ENCODE measurements around the gene PLXNA4. TPM values are rescaled to one million over a fixed set of nuclear protein-coding genes. Genes with fewer than 3 reads are reported as not detected.

PLXNA4 gene
- polyA plus RNA-seq, 4 donors, result 10.5 to 15.5 (median 12.5) TPM

DNA sequence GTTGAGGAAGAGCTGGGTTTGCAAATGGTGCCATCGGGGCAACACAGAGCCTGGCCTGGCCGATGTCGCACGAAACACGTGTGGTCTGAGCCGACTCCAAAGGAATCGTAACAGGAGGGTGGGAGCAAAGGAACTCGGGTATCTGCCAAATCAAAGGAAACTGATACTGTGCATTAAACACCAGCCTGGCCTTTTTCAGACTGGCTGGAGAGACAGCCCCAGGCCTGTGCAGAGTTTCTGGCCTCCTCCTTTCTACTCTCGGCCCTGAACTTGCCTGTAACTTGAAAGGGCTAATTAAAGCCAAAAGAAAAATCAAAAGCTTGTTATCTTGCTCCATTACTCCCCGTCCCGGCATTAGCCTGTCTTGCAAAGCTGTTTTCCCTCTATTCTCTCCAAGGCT is 71.4 kb downstream of the PLXNA4 start:
- no peak for DNase-seq (ENCODE audit: low read depth in 4 of 4, low spot score in 2 of 4)

DNA sequence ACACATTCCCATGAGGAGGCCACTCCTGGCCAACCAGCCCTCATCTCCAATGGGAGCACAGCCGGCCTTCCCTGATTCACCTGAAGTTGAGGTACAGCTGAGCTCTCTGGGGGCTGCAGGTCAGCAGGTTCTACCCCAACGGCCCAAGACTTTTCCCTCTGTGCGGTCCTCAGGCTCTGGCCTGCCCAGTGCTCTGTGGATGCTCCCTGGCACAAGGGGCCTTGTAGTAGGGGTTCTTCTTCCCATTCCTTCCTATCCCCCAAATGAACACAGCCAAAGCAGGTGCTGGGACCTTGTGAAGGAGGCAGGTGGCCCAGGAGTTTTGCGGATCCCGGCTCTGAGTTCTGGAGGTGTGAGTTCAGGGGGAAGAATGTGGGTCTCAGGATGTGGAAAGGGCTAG is 72.2 kb downstream of the PLXNA4 start:
- DNase-seq (ENCODE audit: low read depth in 4 of 4, low spot score in 2 of 4), result no peak

DNA sequence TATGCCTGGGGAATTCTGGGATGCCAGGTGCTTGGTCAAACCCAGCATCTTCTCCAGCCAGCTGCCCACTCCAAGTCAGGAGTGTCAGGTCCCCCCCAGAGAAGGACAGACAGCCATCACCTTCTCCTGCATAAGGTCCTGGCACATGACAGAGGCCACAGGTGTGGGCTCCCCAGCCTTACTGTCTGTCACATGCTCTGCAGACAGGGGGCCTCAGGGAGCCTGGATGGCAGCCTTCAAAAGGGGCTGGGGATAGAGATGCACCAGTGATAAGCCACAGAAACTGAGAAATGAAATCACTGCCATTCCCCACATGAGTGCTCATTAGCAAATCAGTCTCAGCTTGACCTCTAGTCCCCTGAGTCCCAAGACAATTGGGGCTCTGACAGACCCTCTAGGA is 72.9 kb downstream of the PLXNA4 start:
- no peak for DNase-seq (ENCODE audit: low read depth in 4 of 4, low spot score in 2 of 4)

DNA sequence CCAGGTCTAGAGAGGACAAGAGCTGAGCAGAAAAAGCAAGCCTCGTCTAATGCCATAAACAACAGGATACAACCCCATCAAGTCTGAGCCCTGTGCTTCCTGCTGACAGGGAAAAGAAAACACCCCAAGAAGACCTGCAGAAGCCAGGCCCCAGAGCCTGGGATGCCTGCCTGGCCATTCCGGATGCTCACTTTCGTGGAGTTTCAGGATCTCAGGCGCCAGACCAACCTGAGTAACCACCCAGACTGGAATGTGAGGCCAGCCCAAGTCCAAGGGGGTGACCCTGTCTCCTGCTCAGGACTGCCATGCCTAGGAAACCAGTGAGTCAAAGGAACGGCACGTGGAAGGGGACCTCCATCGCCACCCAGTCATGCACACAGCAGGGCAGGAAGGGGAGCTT is 74.3 kb downstream of the PLXNA4 start:
- no peak for DNase-seq (ENCODE audit: low read depth in 4 of 4, low spot score in 2 of 4)

DNA sequence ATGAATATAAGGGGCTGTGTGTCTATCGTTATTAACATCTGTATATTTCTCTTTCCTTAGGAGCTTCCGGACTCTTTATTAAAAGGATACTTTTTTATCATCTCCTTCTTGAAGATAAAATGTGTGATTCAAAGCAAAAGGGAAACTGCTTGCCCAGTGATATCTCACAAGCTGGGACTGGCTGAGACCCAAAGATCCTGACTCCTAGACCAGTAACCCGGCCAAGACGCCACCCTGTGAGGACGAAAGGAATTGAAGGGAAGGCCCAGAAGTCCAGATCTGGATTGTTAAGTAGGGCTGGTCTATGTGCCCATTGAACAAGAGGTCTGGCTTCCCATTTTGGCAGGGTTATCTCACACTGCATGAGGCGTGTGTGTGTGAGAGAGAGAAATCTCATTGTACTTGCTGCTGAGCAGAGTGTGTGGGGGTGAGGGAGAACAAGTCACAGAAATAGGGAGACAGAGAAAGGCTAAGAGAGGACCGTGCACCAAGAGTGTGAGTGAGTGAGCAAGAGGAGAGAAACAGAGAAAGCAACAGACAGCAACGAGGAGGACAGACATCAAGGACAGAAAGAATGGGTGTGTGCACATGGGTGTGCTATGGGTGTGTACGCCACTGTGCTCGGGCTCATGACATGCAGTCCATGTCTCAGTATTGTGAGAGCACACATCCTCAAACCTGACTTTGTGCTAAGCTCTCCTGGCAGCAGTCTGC is 75.4 kb downstream of the PLXNA4 start:
- no peak for DNase-seq (ENCODE audit: low read depth in 4 of 4, low spot score in 2 of 4)

DNA sequence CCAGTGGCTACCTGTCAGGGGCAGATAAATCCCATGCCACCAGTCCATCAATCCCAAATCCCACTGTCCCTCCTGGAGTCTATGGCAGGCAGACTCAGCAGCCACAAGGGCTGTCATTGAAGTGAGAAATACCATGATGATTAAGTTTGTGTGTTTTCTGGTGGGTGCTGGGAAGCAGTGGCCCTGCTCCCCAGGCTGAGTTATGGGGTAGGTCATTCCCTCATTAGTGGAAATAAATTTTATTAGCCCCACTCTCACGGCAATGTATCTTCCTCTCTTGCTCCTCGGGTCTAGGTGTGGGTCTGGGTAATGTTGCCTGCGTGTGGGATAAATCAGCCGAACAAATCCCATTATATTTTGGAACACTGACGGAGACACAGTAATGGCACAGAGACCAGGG is 76.8 kb downstream of the PLXNA4 start:
- DNase-seq (ENCODE audit: low read depth in 4 of 4, low spot score in 2 of 4), result no peak

DNA sequence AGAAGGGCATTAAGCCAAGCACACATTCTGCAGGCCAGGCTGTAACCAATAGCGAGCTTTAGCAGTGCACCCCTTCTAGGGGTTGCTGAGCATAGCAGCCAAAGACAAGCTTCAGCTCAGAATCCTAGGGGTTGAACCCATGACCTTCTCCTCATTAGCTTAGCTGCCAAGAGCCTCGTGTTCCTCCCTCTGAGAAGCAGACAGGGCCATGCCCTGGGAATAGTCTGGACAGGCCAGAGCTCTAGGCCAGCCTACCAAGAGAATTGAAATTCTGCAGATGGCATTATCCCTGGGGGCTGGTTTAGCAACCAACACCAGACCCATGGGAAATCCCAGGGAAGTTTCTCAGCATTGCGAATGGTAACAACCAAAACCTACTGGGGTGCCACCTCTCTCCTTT is 77.2 kb downstream of the PLXNA4 start:
- no peak for DNase-seq (ENCODE audit: low read depth in 4 of 4, low spot score in 2 of 4)

DNA sequence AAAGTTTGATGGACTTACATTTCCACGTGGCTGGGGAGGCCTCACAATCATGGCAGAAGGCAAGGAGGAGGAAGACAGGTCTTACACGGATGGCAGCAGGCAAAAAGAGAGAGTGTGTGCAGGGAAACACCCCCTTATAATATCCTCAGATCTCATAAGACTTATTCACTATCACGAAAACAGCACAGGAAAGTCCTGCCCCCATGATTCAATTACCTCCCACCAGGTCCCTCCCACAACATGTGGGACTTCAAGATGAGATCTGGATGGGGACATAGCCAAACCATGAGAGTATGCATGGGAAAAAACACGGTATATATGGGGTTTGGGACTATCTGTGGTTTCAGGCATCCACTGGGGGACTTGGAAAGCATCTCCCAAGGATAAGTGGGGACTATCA is 78.0 kb downstream of the PLXNA4 start:
- no peak for DNase-seq (ENCODE audit: low read depth in 4 of 4, low spot score in 2 of 4)

DNA sequence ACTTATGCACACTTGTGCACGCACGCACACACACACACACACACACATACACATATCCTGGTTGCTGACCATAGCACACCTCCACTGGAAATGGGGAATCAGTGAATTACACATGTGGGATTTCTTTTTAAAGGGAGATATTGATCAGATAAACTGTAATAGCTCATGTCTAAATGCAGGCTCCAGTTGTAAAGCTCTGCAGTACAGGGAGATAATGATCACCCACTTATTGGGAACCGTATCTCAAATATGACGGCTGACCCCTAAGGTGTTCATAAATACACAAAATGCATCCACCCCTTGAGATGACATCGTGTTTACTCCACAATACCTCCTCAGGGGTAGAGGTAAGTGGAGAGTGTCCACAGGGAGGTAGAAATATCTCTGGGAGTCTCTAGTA is 79.2 kb downstream of the PLXNA4 start:
- no peak for DNase-seq (ENCODE audit: low read depth in 4 of 4, low spot score in 2 of 4)

DNA sequence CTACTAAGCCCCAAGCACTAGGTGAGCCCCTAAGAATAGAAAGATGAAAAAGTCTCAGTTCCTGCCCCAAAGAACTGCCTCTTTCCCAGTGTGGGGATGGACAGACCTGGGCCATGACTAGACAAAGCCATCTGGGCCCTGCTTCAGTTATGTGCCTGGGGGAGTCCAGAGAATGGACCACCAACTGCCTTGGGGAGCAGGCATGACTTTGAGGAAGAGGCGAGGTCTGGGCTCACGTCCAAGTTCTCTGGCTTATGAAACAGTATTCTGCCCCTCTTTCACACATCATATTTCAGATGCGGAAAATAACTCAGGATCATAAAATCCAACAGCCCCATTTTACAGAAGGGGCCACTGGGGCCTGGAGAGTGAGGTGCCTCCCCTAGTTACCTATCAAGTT is 80.3 kb downstream of the PLXNA4 start:
- DNase-seq (ENCODE audit: low read depth in 4 of 4, low spot score in 2 of 4), result no peak

DNA sequence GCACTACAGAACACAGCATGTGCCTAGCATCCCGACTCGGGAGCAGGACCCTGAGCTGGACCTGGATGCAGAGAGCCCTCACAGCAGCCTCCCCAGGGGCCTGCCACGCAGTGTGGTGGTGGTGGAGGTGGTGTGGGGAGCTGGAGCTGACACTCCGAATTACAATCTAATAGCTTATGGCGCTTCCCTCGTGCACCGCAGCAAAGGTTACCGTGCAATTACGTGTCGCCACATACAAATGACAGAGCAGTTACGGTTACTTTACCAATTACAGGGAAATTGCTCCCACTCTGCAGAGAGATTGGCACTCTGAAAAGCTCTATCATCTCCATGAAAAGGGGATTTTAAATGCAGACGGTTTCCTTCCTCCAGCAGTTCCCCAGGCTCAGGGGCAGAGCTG is 81.8 kb downstream of the PLXNA4 start:
- no peak for DNase-seq (ENCODE audit: low read depth in 4 of 4, low spot score in 2 of 4)

DNA sequence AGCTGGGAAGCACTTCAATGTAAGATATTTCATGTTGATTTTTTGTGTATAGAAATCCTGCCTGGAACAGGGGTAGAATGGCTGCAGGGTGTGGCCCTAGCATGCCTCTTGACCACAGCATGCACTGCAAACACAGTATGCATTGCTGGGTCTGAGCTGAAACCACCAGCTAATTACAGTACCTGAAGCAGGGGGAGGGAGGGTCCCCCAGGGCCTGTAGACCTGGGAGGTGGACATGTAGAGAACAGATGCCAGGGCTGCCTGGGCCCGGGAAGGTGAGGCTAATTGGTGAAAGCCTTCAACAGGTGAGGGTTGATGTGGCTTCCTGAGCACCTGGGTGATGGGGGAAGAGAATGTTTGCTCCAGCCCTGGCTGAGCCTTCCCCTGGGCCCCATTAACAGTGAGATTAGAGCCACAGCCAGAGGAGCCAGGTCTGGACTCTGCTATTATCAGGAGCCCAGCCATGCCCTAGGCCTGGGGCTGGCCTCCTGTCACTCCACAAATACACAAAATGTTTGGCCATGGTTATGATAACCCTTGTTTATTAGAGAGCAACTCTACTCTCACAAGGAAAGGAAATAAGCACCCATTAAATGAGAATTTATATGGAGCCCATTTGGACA is 83.3 kb downstream of the PLXNA4 start:
- no peak for DNase-seq (ENCODE audit: low read depth in 4 of 4, low spot score in 2 of 4)

DNA sequence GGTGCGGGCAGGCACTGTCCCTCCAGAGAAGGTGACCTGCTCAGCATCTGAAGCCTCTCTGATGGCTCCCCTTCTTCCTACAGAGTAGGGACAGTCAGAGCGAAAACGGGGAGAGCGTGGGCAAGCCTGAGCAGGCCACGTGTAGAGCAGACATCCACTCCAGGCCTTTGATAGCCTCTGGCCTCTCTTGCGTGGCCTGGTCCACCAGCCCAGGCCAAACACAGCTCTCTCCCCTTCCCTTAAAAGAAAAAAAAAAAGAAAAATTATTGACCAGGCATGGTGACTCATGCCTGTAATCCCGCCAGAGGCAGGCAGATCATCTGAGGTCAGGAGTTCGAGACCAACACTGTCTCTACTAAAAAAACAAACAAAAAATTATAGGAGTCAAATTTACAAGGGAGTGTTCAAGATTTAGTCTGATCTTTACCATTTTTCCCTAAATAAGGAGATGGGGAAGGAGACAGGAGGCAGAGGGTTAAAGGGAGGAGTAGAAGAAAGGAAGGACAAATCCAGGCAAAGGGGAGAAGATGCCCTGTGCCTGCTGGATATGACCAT is 84.8 kb downstream of the PLXNA4 start:
- DNase-seq (ENCODE audit: low read depth in 4 of 4, low spot score in 2 of 4), result no peak

DNA sequence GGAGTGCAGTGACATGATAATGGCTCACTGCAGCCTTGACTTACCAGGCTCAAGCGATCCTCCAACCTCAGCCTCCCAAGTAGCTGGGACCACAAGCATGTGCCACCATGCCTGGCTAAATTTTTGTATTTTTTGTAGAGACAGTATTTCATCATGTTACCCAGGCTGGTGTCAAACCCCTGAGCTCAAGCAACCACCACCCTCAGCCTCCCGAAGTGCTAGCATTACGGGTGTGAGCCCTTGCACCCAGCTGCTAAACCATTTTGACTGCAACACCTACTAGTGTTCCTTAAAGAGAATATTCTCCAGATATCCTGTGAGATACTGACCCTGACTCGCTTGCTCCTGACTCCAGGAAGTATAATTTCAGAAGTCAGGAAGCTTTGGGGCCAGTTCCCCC is 85.8 kb downstream of the PLXNA4 start:
- DNase-seq (ENCODE audit: low read depth in 4 of 4, low spot score in 2 of 4), result no peak

DNA sequence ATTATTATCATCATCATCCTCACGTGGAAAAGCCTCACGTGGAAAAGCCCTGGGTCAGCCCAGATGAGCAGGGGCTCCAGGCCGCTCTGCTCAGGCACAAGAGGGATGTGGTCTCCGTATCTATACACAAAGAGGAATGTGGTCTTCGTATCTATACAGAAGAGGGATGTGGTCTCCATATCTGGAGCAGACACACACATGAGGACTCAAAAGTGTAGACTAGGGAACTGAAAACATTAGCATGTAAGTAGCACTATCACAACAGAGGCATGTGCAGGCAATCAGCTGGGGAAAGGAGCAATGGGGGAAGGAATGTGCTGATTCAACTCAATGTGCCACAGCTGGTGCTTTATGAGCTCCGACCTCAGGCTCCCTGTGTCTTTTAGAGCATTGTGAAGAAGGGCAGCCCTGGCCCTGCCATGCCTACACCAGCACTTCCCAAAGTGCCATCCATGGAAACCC is 86.5 kb downstream of the PLXNA4 start:
- no peak for DNase-seq (ENCODE audit: low read depth in 4 of 4, low spot score in 2 of 4)

DNA sequence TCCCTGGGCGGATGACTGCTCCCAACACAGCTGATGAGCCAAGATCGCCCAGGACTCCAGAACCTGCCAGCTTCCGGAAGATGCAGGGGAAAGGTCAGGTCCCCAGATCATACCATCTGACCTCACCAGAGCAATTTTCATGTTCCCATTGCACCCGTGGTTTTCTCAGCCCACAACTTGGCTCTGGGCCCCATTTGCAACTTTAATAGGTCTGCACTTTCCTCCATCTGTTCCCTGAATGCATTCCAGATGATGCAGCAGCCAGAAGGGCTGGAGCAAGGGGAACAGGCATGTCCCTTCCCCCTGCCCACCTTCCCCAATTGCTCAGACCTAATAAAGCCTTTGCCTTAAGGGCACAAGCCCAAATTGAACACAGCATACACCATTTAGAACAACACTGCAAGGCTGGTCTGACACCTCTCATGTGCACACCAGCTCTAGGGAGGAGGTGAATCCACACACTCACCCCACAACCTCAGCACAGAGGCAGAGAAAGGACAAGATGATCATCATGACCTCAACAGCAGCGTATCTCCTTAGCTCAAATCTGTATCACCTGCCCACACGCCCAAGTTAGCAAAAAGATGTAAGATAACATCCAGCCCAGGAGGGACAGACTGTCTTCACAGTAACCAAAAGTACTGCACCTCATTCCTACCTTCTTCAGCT is 87.5 kb downstream of the PLXNA4 start:
- no peak for DNase-seq (ENCODE audit: low read depth in 4 of 4, low spot score in 2 of 4)

DNA sequence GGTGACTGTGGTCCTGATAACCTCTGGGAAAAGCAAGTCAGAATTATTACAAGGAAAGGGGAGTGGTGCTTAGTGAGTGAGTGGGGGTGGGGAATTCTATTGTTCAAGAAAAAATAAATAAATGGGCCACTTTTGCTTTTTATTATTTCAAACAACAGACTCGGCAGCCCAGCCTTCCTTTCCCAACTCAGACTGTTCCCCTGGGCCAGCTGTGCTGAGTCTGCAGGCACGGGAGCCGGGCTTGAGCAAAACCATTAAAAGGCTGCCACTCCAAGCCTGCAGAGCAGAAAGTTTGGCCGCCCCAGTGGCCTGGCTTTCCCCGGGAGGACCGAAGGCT is 90.0 kb downstream of the PLXNA4 start:
- no peak for DNase-seq (ENCODE audit: low read depth in 4 of 4, low spot score in 2 of 4)

DNA sequence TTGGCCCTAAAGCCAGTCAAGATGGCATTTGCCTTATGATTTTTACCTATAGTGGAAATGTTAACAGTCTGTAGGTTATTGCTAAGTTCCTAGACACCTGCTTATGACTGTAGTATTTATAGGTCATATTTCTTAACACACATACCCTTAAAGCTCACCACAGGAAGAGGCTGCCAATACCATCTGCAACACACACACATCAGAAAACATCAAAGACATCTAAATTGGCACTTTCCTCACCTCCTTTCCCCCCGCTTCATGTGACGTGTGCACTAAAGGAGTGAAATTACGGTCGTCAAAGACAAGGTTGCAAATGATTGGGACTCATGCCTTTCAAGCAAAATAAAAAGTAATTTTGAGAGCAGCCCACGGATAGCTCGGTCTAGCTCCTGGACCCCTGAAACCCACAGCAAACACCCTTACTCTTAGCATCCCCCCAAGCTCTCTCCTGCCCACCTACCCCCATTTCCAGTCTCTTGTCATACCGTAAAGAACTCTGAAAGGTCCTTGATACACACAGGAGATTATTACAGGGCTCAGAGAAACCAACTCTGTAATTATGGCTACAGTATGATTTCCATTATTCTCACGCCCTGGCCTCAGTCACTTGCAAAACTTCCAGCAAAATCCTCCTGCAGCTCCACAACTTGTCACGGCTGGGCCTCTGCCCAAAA is 90.5 kb downstream of the PLXNA4 start:
- DNase-seq (ENCODE audit: low read depth in 4 of 4, low spot score in 2 of 4), result no peak

DNA sequence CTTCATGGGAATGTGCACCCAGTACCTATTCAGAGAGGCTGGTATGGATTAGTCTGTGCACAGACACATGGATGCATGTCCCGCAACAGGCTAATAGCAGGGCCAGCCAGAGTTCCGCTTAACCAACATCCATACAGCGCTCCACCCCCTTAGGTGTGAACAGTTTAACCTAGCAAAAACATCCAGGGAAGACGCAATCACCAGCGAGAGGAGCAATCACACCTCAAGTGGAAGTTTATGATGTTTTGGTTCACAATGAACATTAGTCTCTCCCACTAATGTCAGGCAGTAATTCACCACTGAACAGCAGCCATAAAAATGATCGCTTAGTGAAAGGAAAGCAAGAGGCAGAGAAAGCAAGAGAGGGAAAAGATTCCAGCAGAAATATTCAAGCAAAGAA is 91.1 kb downstream of the PLXNA4 start:
- peak in 1 of 4 donors; percentile 28 for DNase-seq (ENCODE audit: low read depth in 4 of 4, low spot score in 2 of 4)

DNA sequence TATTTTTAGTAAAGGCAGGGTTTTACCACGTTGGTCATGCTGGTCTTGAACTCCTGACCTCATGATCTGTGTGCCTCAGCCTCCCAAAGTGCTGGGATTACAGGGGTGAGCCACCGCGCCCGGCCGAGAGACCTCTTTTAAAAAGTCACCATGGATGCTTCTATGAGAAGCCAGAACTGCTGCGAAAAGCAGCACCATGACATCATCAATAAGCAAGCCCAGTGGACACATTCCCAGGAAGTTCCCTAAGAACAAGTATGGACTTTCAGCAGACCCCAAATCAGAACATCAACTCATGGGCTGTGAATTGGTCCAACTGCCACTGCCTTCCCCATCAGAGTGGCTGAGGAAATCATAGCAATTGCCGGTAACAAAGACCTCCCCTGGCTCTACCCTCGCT is 93.4 kb downstream of the PLXNA4 start:
- no peak for DNase-seq (ENCODE audit: low read depth in 4 of 4, low spot score in 2 of 4)

DNA sequence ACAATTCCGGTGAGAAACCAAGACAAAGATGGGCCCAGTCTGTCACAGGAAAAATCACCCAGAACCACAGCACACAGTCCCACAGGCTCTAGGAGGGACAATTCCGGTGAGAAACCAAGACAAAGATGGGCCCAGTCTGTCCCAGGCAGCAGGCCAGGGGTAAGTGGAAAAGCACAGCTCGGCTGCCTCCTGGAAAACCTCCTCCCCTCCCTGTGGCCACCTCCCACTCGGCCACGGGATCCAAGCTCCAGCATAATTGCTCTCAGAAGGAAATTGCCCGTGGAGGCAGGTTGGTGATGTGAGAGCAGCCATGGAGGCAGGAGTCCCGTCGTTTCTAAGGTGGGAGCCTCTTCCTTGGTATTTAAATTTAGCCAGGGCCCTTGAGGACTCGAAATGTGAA is 95.7 kb downstream of the PLXNA4 start:
- DNase-seq (ENCODE audit: low read depth in 4 of 4, low spot score in 2 of 4), result no peak
